ENCODE data around the gene PRKCH.
A peak's percentile ranks its signal among the peaks of the same experiment; 100 is the strongest.
"Not testable (repeated sequence)": the region's sequence is repeated elsewhere in the genome, so short reads cannot be mapped to it uniquely, and the experiment has no call there.

The PRKCH gene

DNA sequence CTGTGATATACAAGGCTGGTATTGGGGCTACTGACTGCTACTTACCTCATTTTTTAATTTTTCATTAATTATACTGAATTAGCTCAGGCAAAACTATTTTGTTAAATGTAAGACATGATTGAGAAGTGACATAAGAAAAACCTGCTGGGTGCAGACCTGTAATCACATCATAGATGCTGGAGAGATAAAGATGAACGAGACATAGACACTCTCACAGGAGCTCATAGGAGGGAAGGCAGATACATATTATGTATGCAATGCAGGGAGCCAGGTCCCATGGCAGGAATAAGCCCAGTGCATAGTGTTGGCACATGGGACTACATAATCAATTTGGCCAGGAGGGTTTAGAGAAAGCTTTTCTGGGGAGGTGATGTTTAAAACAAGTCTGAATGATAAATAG, 74.9 kb downstream of the PRKCH start:
- no peak for DNase-seq

DNA sequence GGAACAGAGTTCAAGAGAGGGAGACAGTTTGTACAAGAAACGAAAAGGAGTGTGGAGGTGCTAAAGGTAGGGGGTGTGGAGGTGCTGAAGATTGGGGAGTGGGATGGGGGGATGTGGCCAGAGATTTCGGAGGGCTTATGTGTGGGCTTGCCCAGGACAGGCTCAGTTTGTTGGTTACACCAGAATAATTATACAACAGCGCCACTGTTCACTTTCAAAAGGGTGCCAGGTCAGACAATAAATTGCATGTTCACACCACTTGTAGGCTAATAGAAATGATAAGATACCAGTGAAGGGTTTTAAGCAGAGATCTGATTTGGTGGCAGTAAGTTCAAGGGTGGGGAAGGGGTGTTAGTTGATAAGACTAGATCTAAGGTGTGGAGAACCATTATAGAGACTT, 75.3 kb downstream of the PRKCH start:
- DNase-seq: no peak

GRCh38 chr14:61397615-61398014, 76.2 kb downstream of the PRKCH start:
- no peak for DNase-seq

DNA sequence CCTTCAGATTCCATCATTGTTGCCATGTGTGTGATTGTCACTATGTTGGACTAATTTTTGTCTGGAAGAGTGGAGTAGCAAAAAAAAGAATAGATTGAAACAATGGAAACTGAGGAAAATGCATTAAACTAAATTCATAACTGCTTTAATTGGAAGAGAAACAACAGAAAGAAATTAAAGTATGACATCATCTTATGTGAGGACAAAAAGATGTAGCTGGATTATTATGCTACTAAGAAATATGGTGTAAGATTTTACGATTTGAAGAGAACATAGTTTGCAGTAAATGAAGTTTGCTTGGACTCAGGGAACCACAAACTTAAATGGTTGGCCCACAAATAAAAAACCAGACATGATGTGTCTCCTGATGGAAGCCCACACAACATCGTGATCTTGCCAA, 76.8 kb downstream of the PRKCH start:
- DNase-seq: no peak

- no peak for DNase-seq
Observed at GRCh38 chr14:61399365-61399764, 78.0 kb downstream of the PRKCH start.

GRCh38 chr14:61401461-61401860, 80.1 kb downstream of the PRKCH start:
- DNase-seq: no peak

- DNase-seq: no peak
Observed at GRCh38 chr14:61403411-61403810, 82.0 kb downstream of the PRKCH start.

DNA sequence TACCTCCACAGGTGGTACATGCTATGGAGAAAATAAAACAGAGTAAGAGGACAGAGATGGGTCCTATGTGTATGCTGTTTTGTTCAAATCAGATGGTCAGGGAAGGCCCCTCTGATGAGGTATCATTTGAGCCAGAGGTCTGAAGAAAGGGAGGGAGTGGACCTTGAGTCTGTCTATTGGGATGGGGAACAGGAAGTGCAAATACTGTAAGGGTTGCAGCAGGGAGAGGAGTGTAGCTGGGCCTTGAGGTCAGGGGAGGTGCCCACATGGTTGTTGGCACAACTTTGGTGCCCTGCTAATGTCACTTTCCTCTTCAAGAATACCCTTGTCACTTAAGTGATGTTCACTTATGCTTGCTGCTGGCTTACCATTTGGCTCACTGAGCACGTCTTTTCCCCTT, 83.3 kb downstream of the PRKCH start:
- no peak for DNase-seq

DNA sequence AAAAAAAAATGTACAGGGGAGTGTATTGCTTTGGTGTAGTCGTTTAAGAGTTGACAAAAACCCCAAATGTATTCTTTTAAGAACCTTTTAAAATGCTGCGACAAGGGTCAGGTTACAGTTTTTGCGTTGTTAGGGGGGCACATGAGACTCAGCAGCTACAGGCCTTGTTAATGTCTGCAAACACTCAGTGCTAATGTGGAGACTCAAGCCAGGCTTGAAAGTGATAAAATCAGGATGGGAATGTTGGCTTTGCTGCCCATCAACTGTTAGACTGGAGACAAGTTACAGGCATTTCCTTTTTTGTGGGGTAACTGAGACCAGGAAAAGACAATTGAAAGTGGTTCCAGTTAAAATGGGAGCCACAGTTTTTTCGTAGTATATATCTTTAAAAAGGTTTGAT, 84.8 kb downstream of the PRKCH start:
- no peak for DNase-seq

- DNase-seq: no peak
Observed at GRCh38 chr14:61406675-61407074, 85.3 kb downstream of the PRKCH start.

DNA sequence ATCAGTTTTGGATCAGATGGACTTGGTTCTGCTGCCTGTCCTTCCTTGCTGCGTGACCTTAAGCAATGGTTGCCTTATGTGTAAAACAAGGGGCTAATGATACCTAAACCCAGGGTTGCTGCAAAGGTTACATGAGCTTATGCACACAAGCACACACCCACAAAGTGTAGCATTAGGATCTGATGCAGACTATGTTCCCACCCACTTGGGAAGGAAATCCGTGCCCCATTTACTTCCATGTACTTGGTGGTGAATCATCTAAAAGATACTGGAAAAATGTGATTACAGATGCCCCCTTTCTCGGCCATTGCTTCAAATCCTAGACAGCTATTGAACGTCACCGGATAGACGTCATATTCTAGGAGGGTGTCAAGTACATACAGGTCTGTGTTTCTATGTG, 87.1 kb downstream of the PRKCH start:
- DNase-seq: no peak

- DNase-seq: peak; percentile 2
Observed at GRCh38 chr14:61409782-61410181, 88.4 kb downstream of the PRKCH start.

- DNase-seq: not testable (repeated sequence)
Observed at GRCh38 chr14:61415934-61416333, 94.6 kb downstream of the PRKCH start.

DNA sequence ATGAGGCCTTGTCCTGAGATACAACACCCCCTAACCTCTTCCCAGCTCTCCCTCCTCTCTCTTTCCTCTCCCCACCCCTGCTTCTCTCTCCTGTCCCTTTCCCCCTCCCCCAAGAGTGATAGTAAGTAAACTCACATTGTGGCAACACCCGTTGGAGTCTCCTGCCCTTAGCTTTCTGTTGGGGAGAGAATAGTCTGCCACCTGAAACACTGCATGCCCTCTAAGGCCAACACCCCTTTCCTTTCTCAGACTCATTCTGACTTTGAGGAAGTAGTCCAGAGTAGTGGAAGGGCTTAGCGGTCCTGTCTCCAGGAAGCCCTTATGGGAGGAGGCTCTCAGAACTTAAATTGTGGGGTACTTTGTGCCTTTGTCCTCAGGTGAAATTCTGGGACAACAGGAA, 95.2 kb downstream of the PRKCH start:
- DNase-seq: no peak

DNA sequence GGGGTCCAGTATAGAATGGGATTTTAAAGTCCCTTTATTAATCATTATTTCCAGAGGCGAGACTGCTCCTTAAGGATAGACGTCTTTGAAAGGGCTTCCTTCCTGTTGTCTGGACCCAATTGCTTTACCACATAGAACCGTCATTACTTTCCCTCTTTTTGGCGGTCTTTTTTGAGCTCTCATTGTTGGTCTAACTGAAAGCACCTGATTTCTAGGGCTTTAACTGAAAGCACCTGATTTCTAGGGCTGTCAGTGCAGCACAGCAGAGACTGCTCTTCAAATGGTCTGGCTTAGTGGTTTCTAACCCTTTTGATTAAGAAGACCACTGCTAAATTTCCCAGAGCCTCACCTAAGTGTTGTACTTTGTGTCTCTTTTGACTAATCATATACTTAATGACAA, 95.8 kb downstream of the PRKCH start:
- no peak for DNase-seq

DNA sequence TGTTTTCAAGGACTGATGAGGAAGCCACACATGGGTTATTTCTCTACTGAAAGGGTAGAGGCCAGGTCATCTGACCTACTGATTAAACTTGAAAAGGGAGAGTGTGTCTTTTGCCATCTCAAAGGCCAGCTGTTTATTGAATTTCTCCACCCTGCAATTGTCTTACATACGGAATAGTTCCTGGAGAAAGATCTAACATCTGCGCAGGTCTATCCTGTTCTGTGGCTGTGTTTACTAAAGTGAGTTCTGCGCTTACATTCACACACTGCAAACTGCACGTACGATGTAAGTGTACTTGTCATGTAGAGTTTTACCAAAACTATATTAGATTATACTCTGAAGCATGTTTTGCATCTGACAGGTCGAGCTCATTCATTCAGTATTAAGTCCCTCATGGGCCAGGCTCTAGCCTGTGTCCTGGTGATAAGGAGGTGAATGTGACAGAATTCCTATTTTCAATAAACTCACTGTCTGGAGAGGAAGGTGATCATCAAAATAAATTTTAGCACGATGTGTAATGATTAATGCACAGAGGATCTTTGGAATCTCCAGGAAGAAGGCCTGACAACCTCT, 96.6 kb downstream of the PRKCH start:
- DNase-seq: no peak

DNA sequence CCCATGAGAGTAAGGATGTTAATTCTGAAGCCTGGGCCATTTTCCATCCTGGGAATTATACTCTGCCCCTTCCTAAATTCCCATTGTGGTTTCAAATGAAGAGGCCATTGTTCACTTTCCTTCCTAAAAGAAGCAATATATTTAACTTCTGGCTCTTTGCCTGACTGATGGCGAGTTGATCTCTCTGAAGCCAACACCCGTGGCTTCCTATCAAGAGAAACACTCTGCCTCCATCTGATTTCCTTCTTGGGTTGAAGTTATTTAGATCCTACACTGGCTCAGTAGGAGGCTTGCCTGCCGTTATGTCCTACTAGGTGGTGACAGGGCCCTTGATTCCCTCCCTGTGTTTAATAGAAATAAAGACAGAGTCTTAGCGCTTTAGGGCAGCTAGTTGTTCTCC, 97.4 kb downstream of the PRKCH start:
- DNase-seq: no peak

DNA sequence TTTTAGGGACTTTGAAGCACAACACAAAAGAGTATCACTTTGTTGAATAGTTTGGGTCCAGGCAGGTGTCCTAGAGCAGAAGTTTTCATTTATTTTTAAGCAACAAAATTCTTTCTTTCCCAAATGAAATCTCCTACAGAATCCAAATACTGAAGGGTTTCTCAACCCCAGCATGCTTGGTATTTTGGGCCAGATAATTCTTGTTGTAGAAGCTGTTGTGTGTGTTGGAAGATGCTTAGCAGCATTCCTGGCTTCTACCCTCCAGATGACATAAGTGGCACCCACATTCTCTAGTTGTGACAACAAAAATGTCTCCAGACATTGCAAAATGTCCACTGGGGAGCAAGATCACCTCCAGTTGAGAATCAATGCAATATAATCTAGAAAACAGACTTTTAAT, 97.8 kb downstream of the PRKCH start:
- DNase-seq: no peak

GRCh38 chr14:61420326-61420725, 98.9 kb downstream of the PRKCH start:
- no peak for DNase-seq

- no peak for DNase-seq
Observed at GRCh38 chr14:61421212-61421923, 100.0 kb downstream of the PRKCH start.

DNA sequence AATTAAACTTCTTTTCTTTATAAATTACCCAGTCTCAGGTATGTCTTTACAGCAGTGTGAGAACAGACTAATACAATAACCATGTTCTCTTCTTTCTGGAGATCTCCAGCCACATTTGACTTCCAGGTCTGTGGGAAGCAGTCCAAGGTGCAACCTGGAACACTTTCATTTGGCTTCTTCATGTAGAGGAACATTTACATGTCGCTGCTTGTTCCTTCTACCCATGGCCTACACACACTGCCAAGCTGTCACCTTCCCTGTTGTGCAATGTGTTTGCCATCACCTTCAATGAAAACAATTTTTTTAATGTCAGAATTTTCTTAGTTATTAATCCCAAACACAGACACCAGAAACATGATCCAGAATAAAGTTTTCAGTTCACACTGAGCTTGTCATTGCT, 104.7 kb downstream of the PRKCH start:
- no peak for DNase-seq

DNA sequence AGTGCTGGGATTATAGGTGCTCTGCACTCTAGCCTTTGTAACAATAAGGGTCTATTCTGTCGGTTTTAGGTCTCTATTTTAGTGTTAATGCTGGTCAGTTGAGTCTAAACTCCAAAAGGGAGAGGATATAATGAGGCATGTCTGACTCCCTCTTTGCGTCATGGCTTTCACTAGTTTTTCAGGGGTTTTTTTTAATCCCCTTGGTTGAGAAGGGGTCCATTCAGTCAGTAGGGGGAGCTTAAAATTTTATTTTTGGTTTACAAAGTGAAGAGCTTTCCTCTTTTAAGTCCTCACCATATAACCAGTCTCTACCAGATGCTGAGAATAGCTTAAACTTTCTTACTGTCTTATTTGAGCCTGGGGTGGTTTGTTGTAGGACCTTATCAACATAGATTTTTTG, 106.9 kb downstream of the PRKCH start:
- DNase-seq: no peak

- DNase-seq: no peak
Observed at GRCh38 chr14:61429316-61429715, 107.9 kb downstream of the PRKCH start.

GRCh38 chr14:61430066-61430757, 108.8 kb downstream of the PRKCH start:
- DNase-seq: no peak

DNA sequence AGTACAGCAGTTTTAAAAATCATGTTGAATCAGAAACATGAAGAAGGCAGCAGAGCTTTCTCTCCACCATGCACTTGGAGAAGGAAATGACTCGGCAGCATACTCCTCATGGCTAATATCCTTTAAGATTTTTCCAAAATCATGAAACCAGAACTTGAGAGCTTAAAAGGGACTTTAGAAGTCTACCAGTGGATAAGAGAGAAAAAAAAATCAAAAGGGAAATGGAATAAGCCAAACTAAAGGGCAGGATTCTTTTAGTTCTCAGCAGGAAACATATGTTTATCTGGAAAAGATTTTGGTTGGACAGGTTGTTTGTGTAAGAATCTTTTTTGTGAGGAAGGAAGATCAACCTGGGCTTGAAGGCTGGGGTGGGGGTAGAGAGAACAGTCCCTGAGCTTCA, 111.8 kb downstream of the PRKCH start:
- no peak for DNase-seq
